HL-60 (cell line): Measurements from ENCODE around the gene WNT5A.

Experiments
- CTCF ChIP-seq: IDR thresholded peaks from one replicate; pipeline ENCODE4 v1.5.1; 2011; ENCODE audit warnings: low read length, control low read depth, inconsistent platforms; ENCODE audit not compliant: insufficient read depth
- GABPA ChIP-seq: IDR thresholded peaks from 2 replicates; pipeline ENCODE4 v1.6.1; 2012; ENCODE audit warnings: low read depth
- POLR2AphosphoS5 ChIP-seq: IDR thresholded peaks from 2 replicates; pipeline ENCODE4 v1.6.1; 2012; ENCODE audit warnings: low read depth
- REST ChIP-seq: IDR thresholded peaks from 2 replicates; pipeline ENCODE4 v1.6.1; 2012; ENCODE audit warnings: low read depth; ENCODE audit not compliant: insufficient replicate concordance
- SPI1 ChIP-seq: IDR thresholded peaks from 2 replicates; pipeline ENCODE4 v1.6.1; 2012; ENCODE audit warnings: low read depth, mild to moderate bottlenecking, borderline replicate concordance

GRCh38 chr3:55521738-55522421, 34.8 kb upstream of the WNT5A start:
- TF ChIP-seq CTCF (no peak), SPI1 (no peak), POLR2AphosphoS5 (no peak), GABPA (no peak), REST (no peak)
